HEK293T (cell line): ENCODE data around the gene CCNI2.

Source experiments
- BHLHE40 ChIP-seq: fragments of 450-650 bp; IDR thresholded peaks from 2 replicates; pipeline ENCODE4 v1.6.1; 2016; ENCODE audit warnings: mild to moderate bottlenecking, moderate library complexity, borderline replicate concordance
- HDGF ChIP-seq: fragments of 450-650 bp; IDR thresholded peaks from 2 replicates; pipeline ENCODE4 v1.6.1; 2017; ENCODE audit warnings: antibody characterized with exemption, borderline replicate concordance
- L3MBTL2 ChIP-seq: fragments of 450-650 bp; conservative IDR thresholded peaks from 2 replicates; pipeline ENCODE4 v1.6.1; 2016; ENCODE audit warnings: mild to moderate bottlenecking
- SUZ12 ChIP-seq: fragments of 450-650 bp; IDR thresholded peaks from 2 replicates; pipeline ENCODE4 v1.6.1; 2016; ENCODE audit warnings: mild to moderate bottlenecking
- ZNF384 ChIP-seq: fragments of 450-650 bp; IDR thresholded peaks from 2 replicates; pipeline ENCODE4 v1.6.1; 2016

DNA sequence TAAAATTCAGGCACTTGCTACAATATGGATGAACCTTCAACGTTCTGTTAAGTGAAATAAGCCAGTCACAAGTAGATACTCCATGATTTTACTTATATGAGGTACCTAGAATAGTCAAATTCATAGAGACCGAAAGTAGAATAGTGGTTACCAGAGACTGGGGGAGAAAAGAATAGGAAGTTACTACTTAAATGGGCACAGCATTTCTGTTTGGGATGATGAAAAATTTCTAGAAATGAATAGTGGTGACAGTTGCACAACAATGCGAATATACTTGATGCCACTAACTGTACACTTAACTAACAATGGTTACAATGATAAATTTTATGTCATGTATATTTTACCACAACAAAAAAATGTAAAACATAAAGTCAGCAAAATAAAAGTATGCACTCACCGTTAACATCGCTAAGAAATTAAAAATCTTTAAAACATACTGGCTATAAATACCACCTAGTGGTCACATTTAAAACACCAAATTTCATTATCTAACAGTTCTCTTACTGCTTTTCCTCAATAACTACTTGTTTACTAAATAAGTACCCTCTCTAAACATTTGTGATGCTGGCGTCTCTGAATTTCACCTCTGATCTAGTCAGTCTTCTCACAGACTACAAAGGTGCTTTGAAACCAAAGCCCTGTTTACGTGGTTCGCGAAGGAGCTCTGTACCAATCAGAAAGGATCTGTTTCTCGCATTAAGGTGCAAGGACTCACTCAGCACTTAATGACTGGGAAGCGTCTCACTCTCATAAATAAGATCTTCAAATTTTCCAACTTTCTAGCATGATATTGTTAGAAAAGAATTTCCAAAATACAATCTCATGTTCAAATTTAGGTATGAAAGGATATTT, 32.5 kb upstream of the CCNI2 start:
- no peak for TF ChIP-seq HDGF
- no peak for TF ChIP-seq BHLHE40
- no peak for TF ChIP-seq ZNF384
- TF ChIP-seq L3MBTL2: no peak
- TF ChIP-seq SUZ12: no peak
